Measurements from ENCODE around the gene TPO.
"Not testable (repeated sequence)": the region's sequence is repeated elsewhere in the genome, so short reads cannot be mapped to it uniquely, and the experiment has no call there.

TPO gene

DNA sequence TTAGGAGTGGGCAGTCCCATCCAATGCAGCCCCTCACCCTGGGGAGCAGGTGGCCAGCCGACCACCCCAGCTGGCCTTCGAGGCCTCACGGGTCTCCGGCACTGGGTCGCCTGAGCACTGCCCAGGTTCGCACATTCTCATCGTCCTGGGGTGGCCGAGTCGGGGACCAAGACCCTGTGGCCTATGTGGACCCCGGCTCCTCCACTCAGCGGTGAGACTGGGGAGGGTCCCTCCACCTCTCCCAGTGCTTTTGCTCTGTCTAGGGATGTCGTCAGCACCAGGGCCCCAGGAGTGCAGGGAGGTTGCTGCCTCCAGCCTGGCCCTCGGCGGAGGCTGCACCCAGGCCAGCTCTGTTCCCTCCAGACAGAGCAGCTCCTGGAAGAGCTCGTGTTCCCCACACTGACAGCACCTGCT is 89.6 kb downstream of the TPO start:
- DNase-seq (ENCODE audit: low read depth) = no peak

DNA sequence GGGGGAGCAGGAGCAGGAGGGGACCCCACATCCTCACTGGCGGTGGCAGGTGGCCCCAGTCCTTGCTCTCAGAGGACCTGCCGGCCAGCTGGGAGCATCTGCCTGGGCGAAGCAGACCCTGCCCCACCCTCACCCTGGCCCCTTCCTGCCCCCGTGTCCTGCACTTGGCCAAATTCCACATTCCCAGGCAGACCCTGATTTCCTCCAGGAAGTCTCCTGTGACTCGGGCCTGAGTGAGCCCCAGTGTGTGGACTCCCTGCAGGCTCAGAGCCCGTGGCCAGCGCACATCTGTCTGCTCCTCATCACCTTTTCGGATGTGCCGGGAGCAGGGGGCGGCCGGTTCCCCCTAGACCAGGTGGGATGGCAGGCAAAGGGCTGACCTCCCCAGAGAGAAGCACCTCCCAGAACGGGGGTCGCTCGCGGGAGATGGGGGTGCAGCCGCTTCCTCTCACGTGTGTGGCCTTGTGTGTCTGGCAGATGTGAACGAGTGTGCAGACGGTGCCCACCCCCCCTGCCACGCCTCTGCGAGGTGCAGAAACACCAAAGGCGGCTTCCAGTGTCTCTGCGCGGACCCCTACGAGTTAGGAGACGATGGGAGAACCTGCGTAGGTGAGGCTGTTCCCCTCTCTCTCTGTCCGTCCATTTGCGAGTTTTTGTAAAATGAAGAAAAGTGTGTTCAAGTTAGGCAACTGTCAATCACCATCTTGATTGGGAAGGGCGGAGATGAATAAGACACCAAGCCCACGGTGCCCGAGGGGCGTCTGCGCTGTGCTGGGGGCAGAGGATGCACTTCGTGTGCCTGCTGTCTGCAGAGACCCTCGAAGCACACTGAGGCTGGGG is 90.4 kb downstream of the TPO start:
- no peak for DNase-seq (ENCODE audit: low read depth)

DNA sequence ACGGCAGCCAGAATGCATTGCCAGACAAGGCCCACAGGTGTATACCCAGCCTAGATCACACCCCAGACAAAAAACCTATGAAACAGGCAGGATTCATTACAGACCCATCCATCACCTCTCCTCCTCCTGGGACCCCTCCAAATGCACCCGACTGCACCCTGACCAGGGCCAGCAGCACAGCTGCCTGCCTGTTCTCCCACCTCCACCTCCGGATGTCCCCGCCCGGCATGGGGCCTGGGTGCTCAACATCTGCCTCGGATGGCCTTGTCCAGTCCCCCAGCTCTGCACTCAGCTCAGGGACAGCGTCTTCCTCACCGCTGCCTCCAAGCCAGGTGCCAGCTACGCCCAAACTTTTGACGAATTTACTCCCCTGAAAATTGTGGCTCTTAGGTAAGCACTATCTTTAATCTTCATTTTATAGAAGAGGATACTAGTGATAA is 91.1 kb downstream of the TPO start:
- DNase-seq (ENCODE audit: low read depth) = no peak

DNA sequence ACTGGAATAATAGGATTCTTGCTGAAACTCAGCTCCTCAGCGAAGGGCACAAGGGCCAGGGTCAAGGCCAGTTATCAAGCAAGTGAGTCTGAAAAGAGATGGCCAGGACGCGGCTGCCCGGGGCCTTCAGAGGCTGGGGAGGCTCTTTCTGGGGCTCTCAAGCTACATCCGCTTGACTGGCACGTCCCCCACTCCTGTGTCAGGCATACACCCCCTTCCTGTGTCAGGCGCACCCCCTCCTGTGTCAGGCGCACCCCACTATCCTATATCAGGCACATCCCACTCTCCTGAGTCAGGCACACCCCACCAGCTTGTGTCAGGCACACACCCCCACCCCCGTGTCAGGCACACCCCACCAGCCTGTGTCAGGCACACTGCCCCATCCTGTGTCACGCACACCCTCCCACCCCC is 91.8 kb downstream of the TPO start:
- DNase-seq (ENCODE audit: low read depth) = no peak

DNA sequence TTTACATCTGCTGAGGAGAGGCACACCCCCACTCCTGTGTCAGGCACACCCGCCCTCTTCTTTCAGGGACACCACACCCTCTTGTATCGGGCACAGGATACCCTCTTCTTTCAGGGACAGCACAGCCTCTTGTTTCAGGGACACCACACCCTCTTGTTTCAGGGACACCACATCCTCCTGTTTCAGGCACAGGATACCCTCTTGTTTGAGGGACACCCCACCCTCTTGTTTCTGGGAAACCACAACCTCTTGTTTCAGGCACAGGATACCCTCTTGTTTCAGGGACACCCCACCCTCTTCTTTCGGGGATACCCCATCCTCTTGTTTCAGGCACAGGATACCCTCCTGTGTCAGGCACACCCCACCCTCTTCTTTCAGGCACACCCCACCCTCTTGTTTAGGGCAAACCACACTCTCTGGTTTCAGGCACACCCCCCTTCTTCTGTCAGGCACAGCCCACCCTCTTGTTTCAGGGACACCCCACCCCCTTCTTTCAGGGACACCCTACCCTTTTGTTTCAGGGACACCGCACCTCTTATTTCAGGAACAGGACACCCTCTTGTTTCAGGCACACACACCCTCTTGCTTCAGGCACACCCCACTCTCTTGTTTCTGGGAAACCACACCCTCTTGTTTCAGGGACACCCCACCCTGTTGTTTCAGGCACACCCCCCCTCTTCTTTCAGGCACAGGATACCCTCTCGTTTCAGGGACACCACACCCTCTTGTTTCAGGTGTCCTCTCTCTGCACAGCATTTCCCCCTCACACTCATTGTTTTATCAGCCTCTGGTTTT is 96.2 kb downstream of the TPO start:
- DNase-seq (ENCODE audit: low read depth) = no peak

DNA sequence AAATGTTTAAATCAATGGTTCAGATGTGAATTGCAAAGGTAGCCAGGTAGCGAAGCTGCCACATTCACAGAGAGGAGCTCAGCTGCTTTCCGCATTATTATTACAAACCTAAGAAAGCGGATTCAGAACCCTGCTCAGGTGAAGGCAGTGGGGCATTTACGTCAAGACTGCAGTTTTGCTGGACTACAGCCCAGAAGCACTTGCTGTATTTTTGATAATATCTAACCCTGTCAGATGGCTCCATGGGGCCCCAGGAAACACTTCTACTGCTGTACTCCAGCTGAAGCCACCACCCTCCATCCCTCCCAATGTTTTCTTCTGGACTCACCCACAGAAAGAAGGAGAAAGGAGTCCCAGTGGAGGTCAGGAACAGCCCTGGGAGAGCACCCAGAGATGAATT is 96.9 kb downstream of the TPO start:
- no peak for DNase-seq (ENCODE audit: low read depth)

DNA sequence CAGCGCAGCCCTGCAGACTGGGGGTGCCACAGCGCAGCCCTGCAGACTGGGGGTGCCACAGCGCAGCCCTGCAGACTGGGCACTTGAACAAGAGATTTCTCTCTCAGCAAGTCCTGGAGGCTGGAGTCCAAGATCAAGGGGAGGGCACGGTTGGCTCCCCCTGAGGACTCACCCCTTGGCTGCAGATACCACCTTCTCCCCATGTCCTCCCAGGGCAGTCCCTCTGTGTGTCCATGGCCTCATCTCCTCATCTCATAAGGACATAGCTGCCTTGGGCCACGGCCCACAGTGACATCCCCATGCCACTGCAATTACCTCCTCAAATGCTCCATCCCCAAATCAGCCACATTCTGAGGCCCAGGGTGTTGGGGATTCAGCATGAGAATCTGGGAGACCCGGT is 98.2 kb downstream of the TPO start:
- no peak for DNase-seq (ENCODE audit: low read depth)

DNA sequence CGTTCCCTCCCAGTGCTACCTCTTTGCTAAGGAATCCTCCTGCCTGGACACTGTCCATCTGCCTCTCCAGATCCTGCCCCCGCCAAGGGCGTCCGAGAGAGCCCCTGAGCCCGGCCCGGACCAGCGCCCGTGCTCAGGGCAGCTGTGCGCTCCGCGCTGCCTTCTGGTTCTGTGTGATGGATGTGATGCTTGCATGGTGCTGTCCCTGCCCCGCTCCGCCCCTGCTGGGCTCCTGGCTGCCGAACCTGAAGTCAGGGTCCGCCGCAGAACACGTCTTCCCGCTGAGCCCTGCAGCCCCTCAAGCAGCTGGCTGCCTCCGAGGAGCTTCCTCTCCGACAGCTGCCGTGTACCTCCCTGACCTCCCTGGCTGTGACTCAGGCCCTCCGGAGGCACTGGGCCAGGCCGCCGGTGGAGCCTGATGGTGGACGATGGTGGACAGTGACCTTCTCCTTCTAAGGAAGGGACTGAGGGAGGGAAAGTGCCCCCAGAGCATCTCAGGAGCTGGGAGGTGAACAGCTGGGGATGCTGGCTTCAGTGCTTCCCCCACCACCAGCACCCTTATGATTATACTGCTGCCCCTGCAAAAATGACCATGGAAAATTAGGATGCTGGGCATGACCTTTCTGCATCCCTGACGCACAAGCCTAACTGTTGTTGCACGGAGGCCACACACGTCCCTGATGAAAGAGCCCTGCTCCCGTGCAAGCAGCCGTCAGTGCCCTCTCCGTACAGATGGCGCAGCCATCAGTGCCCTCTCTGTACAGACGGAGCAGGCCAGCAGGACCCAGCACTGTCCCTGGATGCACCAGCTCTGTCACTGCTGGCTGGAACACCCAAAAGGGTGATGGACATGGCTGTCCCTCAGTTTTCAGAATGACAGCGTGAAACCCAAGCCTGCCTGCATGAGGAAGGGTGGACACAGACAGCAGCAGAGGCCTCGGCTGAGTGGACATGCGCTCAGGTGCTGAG is 99.3 kb downstream of the TPO start:
- DNase-seq (ENCODE audit: low read depth) = no peak

DNA sequence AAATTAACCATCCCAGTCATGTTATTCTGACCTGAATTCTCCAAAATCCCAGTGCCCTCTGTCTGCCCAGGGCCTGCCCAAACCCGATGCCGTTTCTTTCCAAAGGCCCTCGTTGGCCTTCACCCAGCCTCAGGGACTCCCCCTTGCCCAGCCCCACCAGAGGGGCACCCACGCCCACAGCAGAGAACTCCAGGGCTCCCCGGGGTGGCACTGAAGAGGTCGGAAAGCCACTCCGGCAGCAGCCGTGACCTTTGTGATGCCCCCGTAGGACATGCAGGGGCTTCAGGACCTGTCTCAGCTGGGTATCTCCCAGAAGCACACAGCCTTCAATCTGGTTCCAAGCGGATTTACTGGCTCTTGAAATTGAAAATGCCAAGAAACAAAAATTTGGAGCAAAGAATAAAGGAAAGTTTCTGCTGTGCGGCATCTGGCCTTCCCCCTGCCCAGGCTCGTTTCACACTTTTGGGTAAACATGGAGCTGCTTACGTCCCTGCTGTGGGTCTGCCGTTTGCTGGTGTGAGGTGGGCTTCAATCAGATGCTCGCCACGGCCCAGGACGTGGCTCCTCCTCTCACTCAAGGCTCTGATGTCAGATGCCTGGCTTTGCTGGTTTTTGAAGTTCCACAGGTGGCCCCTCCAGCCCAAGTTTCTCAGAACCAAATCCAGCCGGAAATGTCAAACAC is 101.3 kb downstream of the TPO start:
- DNase-seq (ENCODE audit: low read depth) = no peak

DNA sequence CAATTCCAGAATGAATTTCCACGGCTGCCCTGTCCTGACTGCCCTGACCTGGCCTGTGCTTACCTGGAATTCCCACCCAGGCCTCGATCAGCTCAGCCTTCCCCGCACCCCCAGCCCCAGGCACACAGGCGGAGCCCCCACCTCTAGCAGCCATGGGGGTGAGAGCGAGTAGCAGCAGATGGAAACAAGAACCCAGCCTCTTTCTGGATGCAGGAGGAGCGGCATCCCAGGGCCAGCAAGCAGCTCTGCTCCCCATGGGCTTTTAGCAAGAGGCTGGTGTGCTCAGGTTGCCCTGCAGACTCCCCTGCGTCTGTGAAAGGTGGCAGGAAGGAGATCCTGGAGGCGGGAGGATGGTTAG is 101.8 kb downstream of the TPO start:
- no peak for DNase-seq (ENCODE audit: low read depth)

DNA sequence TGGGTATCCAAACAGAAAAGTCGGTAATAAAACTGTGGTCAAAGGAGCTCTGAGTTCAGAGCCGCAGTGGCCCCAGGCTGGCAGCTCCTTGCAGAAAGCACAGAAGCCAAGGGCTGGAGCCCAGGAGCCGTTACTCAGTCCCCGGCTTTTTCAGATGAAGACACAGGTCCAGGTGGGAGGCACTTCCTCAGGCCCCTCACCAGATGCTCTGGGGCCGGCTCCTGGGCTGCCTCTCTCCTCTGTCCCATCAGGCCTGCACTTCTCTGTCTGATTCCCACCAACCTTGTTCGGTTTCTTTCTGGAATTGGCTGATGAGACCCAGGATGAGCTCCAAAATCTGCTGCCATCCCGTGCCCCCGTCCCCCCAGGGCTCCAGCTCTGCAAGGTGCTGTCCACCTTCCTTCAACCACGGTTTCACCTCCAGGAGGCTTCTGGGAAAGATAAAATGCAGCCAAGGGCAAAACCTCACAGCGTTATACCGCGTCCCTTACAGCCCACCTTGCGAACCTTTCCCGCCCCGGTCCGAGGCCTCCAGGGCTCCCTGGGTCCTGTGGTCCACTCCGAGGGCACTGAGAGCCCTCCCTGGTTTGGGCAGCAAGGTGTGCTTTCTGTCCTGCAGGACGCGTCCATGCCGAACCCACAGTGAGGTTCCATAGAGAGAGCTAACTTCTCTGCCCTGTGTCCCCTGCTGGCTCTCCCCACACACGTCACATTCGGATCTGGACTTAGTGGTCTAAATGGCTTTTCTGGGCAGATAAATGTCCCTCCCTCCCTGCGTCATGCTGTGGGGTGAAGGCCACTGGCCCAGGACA is 102.9 kb downstream of the TPO start:
- no peak for DNase-seq (ENCODE audit: low read depth)

DNA sequence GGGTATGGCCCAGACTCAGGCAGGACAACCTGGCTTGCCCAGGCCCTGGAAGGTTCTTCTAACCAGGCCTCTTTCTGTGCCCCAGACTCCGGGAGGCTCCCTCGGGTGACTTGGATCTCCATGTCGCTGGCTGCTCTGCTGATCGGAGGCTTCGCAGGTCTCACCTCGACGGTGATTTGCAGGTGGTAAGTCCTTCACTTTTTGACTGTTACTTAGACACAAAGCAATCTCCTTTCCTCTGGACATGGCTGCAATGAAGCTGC is 103.5 kb downstream of the TPO start:
- no peak for DNase-seq (ENCODE audit: low read depth)

DNA sequence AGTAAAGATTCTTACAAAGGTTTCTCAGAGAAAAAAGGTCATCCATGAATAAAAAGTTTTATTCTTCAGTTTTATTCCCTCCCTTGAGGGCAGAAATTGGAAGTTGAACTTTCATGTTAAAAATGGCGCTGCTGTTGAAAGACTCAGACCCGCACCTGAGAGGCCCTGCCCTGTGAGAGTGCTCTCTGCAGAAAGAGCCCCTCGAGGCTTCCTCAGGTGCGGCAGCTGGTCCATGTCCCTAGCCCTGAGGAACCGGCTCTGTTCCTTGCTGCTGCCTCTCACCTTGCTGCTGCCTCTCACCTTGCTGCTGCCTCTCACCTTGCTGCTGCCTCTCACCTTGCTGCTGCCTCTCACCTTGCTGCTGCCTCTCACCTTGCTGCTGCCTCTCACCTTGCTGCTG is 104.0 kb downstream of the TPO start:
- DNase-seq (ENCODE audit: low read depth) = not testable (repeated sequence)

DNA sequence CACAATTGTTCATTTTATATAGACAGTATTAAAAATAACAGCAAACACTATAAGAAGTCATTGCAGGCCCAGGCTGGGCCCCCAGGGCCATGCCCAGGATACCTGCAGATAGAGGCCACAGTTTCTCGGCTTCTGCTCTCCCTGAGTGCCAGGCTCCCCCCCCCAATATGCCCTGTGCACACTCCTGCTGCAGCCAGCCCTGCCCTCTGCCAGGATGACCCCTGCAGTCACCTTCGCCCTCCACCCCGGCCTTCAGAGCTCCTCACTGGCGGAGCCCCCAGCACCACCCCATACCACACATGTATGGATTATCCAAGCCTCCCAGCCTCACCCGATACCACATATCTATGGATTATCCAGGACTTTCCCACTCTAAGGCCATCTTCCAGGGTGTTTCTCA is 104.5 kb downstream of the TPO start:
- DNase-seq (ENCODE audit: low read depth) = no peak

DNA sequence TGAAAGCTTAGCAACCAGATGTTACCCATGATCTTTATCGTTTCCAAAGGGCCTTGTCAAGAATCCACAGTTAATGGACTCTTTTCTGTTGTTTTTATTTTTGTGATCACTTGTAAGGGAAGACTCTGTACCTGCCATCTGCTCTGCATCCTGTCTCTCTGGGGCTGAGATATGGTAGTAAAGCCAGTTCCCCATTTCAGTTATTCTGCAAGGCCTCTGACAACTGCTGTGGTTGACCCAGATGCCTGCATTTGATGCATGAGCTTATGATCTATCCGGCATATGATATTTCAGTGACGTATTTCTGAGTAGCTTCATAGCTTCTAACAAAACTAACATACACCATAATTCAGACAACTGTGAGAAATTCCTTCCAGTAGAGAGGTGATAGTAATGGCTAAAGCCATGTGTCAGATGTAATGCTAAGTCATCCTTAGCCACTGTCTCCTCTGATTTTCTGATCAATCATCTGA is 105.1 kb downstream of the TPO start:
- DNase-seq (ENCODE audit: low read depth) = no peak

DNA sequence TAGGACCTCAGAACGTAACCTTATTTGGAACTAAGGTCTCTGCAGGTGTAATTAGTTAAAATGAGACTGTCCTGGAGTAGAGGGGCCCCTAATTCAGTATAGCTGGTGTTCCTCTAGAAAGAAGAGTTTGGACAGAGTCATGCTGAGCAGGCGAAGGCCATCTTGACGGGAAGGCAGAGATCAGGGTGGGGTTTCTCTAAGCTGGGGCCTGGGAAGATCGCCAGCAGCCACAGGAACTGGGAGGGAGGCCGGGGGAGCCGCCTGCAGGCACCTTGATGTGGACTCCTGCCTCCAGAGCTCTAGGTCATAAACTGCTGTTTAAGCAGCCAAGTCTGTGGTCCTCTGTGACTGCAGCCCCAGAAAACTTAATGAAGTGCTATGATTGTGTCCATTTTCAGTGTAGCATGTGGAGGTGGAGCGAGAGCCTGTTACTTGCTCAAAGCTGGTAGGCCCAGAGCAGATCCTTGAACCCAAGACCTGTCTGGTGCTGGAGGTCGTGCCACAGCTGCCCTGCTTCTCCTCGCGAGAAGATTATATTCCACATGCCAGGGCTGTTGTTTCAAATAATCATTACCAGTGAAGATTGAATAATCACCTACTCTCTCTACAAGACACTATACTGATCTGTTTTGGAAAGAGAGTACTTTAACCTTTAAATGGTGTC is 105.7 kb downstream of the TPO start:
- DNase-seq (ENCODE audit: low read depth) = peak; percentile 25

DNA sequence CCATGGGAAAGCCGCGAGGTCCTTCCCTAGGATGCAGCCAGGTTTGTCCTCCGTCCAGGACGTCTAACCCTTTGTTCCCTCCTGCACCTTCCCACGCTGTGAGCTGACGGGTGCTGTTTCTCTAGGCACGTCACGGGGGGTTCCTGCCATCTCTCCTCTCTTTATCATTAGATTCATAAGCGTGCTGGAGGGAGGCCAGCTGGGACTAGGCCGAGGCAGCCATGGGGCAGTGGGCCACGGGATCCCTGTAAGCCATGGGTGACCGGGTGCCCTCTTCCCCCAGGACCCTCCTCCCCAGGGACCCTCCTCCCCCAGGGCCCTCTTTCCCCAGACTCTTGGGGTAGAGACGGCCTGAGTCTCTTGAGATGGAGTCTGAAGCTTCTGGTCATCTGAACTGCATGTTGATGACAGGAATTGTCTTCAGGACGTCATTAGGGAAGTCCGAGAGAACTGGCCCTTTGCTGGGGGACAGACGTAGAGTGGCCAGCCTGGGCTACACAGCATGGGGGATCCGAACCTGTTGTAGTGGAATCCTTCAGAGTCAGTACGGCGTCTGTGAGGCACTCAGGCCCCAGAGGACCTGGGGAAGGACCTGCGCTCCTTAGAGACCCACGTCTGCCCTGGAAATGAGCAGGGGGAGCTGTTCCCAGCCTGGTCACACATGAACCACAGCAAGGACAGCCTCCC is 108.1 kb downstream of the TPO start:
- no peak for DNase-seq (ENCODE audit: low read depth)

DNA sequence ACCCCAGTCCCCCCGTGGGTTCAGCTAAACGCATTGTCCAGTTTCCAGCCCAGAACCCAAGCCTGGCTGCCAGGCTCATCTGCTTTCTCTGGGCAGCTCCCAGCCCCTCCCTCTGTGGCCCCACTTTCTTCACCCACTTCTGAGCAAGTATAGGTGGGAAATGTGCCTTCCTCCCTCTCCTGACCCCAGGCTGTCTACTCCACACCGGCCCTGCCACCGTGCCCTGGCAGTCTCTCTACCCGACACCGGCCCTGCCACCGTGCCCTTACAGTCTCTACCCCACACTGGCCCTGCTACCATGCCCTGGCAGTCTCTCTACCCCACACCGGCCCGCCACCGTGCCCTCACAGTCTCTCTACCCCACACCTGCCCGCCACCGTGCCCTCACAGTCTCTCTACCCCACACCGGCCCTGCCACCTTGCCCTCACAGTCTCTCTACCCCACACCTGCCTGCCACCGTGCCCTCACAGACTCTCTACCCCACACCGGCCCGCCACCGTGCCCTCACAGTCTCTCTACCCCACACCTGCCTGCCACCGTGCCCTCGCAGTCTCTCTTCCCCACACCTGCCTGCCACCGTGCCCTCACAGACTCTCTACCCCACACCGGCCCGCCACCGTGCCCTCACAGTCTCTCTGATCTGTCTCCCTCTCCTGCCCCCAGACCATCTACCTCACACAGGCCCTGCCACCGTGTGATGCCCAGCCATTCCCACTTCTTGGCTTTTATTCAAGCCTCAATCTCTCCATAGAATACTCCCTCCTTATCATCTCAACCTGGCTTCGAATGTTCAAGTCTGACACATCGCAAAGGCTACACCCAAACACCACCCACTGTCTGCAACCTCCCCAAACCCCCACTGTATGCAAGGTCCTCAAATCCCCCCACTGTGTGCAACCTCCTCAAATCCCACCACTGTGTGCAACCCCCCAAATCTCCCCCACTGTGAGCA is 108.9 kb downstream of the TPO start:
- DNase-seq (ENCODE audit: low read depth) = no peak
